HG03460 (cell line): ENCODE data around the gene OR13C2.
"Not testable (repeated sequence)": the region's sequence is repeated elsewhere in the genome, so short reads cannot be mapped to it uniquely, and the experiment has no call there.

ENCODE experiments used
- ATAC-seq: cut with Tn5 transposase; IDR thresholded peaks from one replicate; pipeline ENCODE4 v1.9.1; 2021; ENCODE audit not compliant: unreplicated experiment

The OR13C2 gene

GRCh38 chr9:104605527-104605926 lies at the start of gene OR13C2:
OR13C2 (minus strand) TSS chr9:104605627; CDS start chr9:104605627, 0 bp downstream.
- not testable (repeated sequence) for ATAC-seq

DNA sequence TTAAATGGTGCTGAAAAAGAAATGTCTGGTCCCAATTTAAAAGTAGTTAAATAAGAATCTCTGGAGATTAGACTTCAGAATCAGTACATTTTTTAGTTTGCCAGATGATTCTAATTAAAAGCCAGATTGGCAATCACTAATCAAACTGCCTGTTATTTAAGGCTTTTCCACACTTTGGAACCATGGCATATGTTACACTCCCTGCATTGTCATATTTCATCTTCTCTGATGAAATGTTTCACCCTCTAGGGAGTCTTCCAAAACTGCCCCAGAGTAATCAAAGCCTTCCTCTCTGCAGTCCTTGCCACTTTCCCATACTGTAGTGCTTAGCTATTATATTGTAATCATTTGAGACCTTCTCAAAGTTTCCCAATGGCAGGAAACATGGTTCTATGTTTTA lies 30.0 kb upstream of the OR13C2 start:
- ATAC-seq: no peak

- no peak for ATAC-seq
These were observed 28.6 kb upstream of the OR13C2 start for GRCh38 chr9:104633976-104634520.

GRCh38 chr9:104625964-104626363 lies 20.5 kb upstream of the OR13C2 start:
- ATAC-seq: not testable (repeated sequence)

DNA sequence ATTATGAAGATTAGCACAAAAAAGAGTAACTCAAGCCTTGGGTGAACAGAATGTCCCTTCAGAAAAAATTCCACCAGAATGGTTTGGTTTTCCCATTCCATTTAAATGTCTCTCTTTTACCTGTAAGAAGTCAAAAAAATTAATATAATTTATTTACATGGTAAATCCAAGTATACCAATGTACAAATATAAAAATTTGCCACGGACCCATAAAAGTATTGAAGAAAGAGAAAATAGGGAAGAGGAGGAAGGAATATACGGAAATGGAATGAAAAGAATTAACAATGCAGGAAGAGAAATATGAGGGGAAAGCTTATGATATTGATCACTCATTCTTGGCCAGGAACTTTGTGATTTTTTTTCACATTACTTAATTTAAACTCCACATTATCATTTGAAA lies 12.7 kb upstream of the OR13C2 start, which contains the start of gene OR13C9:
OR13C9 (minus strand) TSS at position 101 of the 400 bp plus-strand sequence; CDS start at position 101, 0 bp downstream.
- ATAC-seq: no peak

DNA sequence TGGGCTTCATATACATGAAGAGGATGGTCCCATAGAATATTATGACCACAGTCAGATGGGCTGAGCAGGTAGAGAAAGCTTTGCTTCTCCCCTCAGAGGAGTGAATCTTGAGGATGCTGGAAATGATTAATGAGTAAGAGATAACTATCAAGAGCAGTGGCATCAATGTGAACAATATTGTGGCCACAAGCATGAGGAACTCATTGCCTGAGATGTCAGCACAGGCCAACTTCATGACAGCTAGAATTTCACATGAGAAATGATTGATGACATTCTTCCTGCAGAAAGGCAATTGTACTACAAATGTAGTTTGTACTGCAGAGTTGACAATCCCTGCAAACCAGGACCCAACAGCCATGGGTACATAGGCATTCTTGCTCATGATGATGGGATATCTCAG lies 12.0 kb upstream of the OR13C2 start:
- no peak for ATAC-seq

- no peak for ATAC-seq
These were observed 5.8 kb upstream of the OR13C2 start for GRCh38 chr9:104611213-104611612.

DNA sequence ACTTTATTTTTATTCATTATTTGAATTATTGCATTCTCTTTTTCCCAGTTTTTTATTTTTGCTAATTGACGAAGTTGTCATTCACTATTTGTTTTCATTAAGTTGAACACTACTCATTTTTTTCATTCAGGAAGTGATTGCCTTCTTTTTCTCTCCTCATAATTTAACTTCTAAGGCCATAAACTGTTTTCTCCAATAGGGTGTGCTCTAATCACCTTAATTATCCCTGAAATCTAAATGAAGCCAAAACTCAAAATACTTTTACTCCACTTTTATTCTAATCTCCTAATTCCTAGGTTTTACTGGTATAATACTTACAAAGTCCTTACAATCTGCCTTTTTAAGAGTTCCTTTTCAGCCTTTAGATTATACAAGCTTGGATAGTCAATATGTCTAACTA lies 2.9 kb upstream of the OR13C2 start:
- ATAC-seq: no peak

DNA sequence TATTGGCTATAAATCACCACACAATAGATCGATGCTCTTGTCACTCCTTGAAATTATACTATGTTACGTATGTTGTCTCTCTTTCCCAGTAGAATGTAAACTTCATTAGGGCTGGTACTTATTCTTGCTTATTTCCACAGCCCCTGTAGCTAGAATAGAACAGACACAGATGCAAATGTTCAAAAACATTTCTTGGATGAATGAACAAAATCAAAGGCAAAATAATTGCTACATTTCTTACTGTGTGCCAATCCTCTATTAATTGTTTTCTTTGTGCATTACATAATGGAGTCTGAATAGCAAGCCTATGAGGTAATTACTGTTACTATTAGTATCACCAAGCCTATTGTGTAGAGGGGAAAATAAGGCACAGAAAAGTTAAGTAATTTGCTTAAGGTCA lies 725 bp upstream of the OR13C2 start:
- no peak for ATAC-seq

- ATAC-seq: no peak
These were observed 626 bp downstream of the OR13C2 start for GRCh38 chr9:104604801-104605200.

GRCh38 chr9:104599313-104599712 lies 6.1 kb downstream of the OR13C2 start, which contains the start of gene OR13C5:
OR13C5 (minus strand) TSS chr9:104599413; CDS start chr9:104599413, 0 bp downstream.
- not testable (repeated sequence) for ATAC-seq

GRCh38 chr9:104598749-104599148 lies 6.7 kb downstream of the OR13C2 start:
- ATAC-seq: not testable (repeated sequence)

DNA sequence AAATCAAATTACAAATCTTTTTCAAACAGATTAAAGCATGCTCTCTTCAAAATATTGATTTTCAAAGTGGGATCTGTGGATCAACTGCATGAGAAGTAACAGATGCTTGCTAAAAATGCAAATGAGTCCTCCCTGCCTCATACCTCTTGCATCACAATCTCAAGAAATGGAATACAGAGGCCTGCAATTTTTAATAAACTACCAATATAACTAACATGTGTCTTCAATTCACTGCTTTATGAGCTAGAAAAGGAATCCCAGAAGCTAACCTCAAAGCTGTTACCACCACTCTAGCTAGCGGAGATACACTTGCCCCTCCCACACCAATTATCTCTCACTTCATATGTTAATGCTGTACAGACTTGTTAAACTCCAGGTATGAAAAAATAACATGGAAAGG lies 15.8 kb downstream of the OR13C2 start:
- no peak for ATAC-seq

DNA sequence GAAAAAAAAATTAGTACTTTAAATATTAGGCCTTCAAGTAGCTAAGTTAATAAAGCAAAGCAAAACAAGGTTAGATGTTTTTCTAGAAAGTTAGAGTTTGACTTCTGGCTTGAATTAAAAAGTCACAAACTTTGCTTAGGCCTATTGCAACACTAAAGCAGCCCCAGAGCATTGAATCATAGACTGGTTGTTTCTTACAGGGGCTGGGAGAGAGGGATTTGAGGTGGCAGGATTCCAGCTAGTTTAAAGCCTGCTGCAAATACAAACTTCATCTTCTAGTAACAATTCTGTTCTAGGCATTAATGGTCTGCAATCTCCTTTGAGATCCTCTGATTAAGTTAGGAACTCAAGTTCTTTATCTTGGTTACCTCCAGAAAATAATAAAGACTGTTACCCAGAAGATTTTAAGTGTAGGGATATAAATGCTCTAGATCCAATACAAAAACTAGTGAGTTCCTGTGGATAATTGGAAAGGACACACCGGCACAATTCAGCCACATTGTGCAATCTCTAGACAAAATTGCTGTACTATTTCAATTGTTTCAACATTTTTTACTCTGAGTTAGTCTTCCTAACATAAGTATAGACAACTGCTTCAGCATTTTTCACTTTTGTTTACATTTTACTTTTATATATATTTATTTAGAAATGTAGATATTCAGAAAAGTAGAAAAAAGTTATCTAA lies 18.8 kb downstream of the OR13C2 start:
- no peak for ATAC-seq

DNA sequence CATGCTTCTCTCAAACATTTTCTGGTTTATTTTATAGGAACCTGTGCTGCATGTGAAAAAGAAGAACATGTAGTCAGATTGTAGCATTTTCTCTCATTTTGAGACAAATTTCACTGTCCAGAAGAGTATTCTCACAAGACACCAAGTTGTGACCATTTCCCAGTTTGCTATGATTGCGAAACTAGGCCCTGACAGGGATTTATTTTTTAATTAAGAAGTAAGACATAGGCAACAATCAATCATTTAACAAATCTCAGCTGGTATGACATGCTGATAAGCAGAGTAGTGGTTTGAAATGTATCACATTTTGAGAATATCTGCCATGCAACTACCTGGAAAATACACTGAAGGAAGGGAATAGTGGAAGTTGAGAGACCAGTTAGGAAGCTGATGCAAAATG lies 24.9 kb downstream of the OR13C2 start:
- ATAC-seq: no peak

- no peak for ATAC-seq
These were observed 28.2 kb downstream of the OR13C2 start for GRCh38 chr9:104577263-104577662.

DNA sequence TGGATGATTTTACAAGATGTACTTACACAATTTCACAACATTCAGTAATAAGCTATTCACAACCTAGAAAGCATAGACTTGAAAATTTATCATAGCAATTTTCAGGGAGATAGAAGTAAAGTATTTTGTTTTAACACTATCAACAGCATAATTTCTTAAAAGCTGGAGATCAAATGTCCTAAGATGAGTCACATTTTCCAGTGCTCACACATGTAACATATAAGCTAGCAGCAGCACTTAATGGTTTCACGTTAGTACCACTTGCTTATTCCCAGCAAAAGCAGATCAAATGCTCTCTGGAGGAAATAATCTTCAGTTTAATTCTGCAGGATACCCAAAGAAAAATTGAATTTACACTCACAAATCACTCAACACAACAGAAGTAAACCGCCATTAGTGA lies 30.0 kb downstream of the OR13C2 start:
- no peak for ATAC-seq

DNA sequence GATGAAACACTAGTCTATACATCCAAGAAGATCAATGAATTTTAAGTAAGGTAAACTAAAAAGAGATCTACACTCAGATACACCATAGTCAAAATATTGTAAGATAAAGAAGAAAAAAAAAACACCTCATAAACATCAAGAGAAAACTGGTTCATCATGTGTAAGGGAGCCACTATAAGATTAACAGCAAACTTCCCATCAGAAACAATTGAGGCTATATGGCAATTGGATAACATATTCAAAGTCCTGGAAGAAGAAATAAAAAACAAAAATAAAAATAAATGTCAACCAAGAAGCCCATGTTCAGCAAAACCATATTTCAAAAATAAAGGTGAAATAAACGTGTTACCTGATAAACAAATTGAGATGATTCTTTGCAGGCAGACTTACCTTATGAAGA lies 32.8 kb downstream of the OR13C2 start:
- ATAC-seq: no peak

DNA sequence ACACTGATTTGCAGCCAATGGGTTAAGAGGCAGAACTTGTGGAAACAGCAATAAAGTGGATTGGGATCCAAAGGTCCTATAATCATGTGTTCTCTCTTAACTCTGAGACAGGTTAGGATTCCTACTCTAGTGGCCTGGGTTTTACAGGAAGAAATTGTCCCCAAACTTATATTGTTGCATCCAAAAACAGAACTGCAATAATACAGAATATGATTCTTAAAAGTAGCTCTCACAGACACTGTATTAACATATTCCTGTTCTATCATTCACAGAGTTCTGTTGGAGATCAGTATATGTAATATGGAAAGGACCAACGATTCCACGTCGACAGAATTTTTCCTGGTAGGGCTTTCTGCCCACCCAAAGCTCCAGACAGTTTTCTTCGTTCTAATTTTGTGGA lies 36.6 kb downstream of the OR13C2 start, which contains the start of gene OR13C8:
OR13C8 (plus strand) TSS at position 301 of the 400 bp plus-strand sequence; CDS start at position 301, 0 bp downstream.
- no peak for ATAC-seq

- ATAC-seq: no peak
These were observed 41.1 kb downstream of the OR13C2 start for GRCh38 chr9:104564358-104564757.

DNA sequence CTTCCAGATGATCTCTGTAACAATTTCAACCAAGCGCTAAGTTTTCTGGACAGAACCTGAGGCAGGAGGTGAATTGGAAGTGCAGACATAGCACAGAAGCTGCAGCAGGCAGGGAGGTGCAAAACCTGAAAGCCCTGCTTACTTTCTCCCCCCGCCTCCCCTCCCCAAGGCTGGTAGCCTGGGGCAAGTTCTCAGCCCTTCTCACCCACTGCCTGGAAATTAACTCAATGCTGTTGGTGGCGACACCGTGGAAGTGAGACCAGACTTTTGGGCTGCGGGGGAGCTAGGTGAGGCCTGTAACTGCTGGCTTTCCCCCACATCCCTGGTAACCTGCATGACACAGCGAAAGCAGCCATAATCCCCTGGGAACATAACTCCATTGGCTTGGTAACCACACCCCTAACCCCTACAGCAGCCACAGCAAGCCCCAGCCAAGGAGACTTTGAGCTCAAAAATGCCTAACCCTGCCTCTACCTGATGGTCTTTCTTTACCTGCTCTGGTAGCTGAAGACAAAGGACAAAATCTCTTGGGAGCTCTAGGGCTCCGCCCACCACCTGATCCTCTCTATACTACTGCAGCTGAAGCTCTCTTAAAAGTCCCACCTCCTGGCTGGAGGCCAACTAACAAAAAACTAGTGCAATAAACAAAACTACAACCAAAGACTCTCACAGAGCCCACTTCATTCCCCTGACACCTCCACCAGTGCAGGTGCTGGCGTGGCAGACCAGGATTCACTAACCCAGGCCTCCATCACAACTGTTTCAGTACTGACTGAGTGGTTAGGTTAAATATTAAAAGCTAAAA lies 48.4 kb downstream of the OR13C2 start:
- no peak for ATAC-seq

DNA sequence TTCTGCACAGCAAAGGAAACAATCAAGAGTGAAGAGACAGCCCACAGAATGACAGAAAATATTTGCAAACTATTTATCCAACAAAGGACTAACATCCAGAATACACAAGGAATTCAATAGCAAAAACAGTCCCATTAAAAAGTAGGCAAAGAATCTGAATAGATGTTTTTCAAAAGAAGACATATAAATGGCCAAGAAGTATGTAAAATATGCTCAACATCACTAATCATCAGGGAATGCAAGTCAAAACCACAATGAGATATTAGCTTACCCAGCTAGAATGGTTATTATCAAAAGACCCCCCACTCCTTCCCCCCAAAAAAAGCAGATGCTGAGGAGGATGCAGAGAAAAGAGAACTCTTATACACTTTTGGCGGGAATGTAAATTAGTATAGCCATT lies 49.9 kb downstream of the OR13C2 start:
- ATAC-seq: no peak
